Panc1 (cell line): ENCODE data around the gene MYF6. TPM values are rescaled to one million over a fixed set of nuclear protein-coding genes. Genes with fewer than 3 reads are reported as not detected.

Experiments
- ATAC-seq: fragments of 200-7000 bp; cut with Tn5 transposase; 2 replicates; pipeline ENCODE4 v1.9.1; 2020; ENCODE audit warnings: mild to moderate bottlenecking, moderate library complexity
- BruUV-seq: library from RNA; stranded (reverse); fragments of 400-500 nt; replicated peaks from 2 replicates; lab custom pipeline; 2021; lab: Mats Ljungman, UMichigan
- CTCF ChIA-PET: fragments of 300-600 bp; sonication (Branson Sonifier 250); formaldehyde crosslinking; loops from one replicate; lab custom pipeline; 2022; ENCODE audit warnings: antibody characterized with exemption; lab: Charles Lee
- POLR2A ChIA-PET: fragments of 300-600 bp; sonication (Branson Sonifier 250); formaldehyde crosslinking; loops from one replicate; lab custom pipeline; 2022; ENCODE audit warnings: antibody characterized with exemption; lab: Charles Lee
- DNase-seq: peaks from one replicate; pipeline ENCODE4 v3.0.0-alpha.2; 2010; ENCODE audit warnings: low read depth, low spot score
- H3K27ac ChIP-seq: 2 replicates; pipeline ENCODE4 v1.5.1; 2011; ENCODE audit warnings: mild to moderate bottlenecking, low read length, inconsistent platforms
- H3K27me3 ChIP-seq: fragments of 200-500 bp; sonication (Bioruptor generic); 2 replicates; pipeline ENCODE4 v1.6.0; 2014; ENCODE audit warnings: low read length, inconsistent platforms; ENCODE audit not compliant: control insufficient read depth, insufficient read depth
- H3K36me3 ChIP-seq: fragments of 200-500 bp; sonication (Bioruptor generic); 2 replicates; pipeline ENCODE4 v1.5.1; 2014; ENCODE audit warnings: inconsistent platforms, mild to moderate bottlenecking, low read length, moderate library complexity; ENCODE audit not compliant: control insufficient read depth, insufficient read depth
- H3K4me1 ChIP-seq: 2 replicates; pipeline ENCODE4 v1.5.1; 2011; ENCODE audit warnings: inconsistent platforms, mild to moderate bottlenecking, low read length, moderate library complexity; ENCODE audit not compliant: control insufficient read depth, insufficient read depth
- H3K4me3 ChIP-seq, 2 experiments: 2 replicates each; pipeline ENCODE4 v1.5.1; 2011 to 2012; ENCODE audit warnings: low read depth in 2 of 2, low read length in 2 of 2, mild to moderate bottlenecking in 2 of 2, inconsistent platforms in 1 of 2, moderate library complexity in 1 of 2
- H3K9me3 ChIP-seq: fragments of 200-500 bp; sonication (Bioruptor generic); 2 replicates; pipeline ENCODE4 v1.5.1; 2014; ENCODE audit warnings: low read depth, mild to moderate bottlenecking, inconsistent platforms, low read length, moderate library complexity; ENCODE audit not compliant: control insufficient read depth, insufficient read depth
- POLR2AphosphoS5 ChIP-seq: IDR thresholded peaks from 2 replicates; pipeline ENCODE4 v1.6.1; 2012; ENCODE audit warnings: mild to moderate bottlenecking, low read depth, low read length, moderate library complexity
- SIN3A ChIP-seq: IDR thresholded peaks from 2 replicates; pipeline ENCODE4 v1.6.1; 2012; ENCODE audit warnings: low read depth, mild to moderate bottlenecking, low read length, moderate library complexity, borderline replicate concordance; ENCODE audit not compliant: insufficient read depth
- TCF7L2 ChIP-seq: IDR thresholded peaks from 2 replicates; pipeline ENCODE4 v1.6.1; 2011; ENCODE audit warnings: mild to moderate bottlenecking, low read depth, low read length, inconsistent platforms
- in situ Hi-C: cut with HindIII; loops from 2 replicates; pipeline ENCODE4 v1.10.0; 2016; ENCODE audit warnings: low sequenced_read_pairs, low pct_unique_long_range_greater_than_20kb
- intact Hi-C: fragments of 100-400 bp; cut with micrococcal nuclease; formaldehyde crosslinking; loops from one replicate; pipeline ENCODE4 v1.10.0; 2022; ENCODE audit not compliant: unreplicated experiment
- total RNA-seq: library from RNA; stranded (reverse); gene quantifications from one replicate; pipeline ENCODE4 v1.2.1, GENCODE V29; 2021; ENCODE audit not compliant: unreplicated experiment
- TF ChIP-seq, protein P1 (sequence below): fragments of 450-650 bp; IDR thresholded peaks from 2 replicates; pipeline ENCODE4 v1.5.1; 2017; ENCODE audit warnings: mild to moderate bottlenecking
- TF ChIP-seq, protein P2 (sequence below), 2 experiments: IDR thresholded peaks; 2 replicates each; pipeline ENCODE4 v1.6.1; 2011 to 2012; ENCODE audit warnings: low read depth in 2 of 2, control low read depth in 1 of 2, low read length in 1 of 2, mild to moderate bottlenecking in 1 of 2, moderate library complexity in 1 of 2; ENCODE audit not compliant: insufficient read depth in 1 of 2

MYF6 gene
- total RNA-seq, 1 experiment from 2014 or later, result not detected

DNA sequence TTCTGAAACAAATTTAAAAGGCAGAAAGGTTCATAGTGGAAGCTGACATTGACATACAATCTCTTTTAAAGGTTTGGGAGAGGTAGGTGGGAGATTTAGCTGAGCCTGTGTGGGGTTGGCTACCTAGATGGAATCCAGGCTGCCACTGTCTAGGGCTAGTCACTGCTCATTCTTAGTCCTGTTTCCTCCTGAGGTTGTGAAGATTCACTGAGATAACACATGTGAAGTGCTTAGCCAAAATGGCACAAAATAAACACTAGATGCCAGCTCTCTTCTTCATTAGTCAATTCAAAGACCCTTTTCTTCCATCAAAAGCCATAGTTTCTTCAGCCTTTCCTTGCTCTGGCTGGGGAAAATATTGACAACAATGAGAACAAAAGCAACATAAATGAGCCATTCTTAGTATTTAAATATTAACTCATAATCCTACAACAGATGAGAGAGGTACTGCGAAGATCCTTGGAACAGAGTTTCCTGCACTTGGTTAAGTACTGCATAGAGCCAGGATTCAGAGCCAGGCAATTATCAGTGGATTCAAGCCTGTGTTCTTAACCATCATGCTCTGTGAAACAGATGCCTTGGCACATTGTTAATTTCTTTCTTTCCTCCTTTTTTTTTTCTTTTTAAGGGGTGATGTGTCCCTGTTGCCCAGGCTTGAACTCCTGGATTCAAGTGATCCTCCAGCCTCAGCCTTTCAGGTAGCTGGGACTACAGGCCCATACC, 3.5 kb downstream of the MYF6 start:
- H3K9me3 ChIP-seq, result no peaks in the 10 kb centered on the region
- no peaks in the 10 kb centered on the region; the same call in 1 of the 2 replicates for H3K4me1 ChIP-seq
- H3K36me3 ChIP-seq, result no peaks in the 10 kb centered on the region
- BruUV-seq, result no TSS peak
- CTCF ChIA-PET, result interaction anchor here (0.5 kb wide), 1 partner anchor 1081 kb away, joined by 3 read pairs; no protein-coding TSS in a partner anchor
- no peaks in the 10 kb centered on the region for H3K27me3 ChIP-seq
- H3K4me3 ChIP-seq, result no peak overlapping the region
- intact Hi-C loops (no loop called here), in situ Hi-C loops (no loop called here)
- DNase-seq (no peak), ATAC-seq (no peak)
- H3K27ac ChIP-seq, result no peak overlapping the region
- POLR2A ChIA-PET, result no interaction called here
- TF ChIP-seq, protein P1, sequence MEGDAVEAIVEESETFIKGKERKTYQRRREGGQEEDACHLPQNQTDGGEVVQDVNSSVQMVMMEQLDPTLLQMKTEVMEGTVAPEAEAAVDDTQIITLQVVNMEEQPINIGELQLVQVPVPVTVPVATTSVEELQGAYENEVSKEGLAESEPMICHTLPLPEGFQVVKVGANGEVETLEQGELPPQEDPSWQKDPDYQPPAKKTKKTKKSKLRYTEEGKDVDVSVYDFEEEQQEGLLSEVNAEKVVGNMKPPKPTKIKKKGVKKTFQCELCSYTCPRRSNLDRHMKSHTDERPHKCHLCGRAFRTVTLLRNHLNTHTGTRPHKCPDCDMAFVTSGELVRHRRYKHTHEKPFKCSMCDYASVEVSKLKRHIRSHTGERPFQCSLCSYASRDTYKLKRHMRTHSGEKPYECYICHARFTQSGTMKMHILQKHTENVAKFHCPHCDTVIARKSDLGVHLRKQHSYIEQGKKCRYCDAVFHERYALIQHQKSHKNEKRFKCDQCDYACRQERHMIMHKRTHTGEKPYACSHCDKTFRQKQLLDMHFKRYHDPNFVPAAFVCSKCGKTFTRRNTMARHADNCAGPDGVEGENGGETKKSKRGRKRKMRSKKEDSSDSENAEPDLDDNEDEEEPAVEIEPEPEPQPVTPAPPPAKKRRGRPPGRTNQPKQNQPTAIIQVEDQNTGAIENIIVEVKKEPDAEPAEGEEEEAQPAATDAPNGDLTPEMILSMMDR, result no peak; the same call in 1 of the 2 replicates
- TF ChIP-seq TCF7L2 (no peak), POLR2AphosphoS5 (no peak), SIN3A (no peak)
- TF ChIP-seq, protein P2, sequence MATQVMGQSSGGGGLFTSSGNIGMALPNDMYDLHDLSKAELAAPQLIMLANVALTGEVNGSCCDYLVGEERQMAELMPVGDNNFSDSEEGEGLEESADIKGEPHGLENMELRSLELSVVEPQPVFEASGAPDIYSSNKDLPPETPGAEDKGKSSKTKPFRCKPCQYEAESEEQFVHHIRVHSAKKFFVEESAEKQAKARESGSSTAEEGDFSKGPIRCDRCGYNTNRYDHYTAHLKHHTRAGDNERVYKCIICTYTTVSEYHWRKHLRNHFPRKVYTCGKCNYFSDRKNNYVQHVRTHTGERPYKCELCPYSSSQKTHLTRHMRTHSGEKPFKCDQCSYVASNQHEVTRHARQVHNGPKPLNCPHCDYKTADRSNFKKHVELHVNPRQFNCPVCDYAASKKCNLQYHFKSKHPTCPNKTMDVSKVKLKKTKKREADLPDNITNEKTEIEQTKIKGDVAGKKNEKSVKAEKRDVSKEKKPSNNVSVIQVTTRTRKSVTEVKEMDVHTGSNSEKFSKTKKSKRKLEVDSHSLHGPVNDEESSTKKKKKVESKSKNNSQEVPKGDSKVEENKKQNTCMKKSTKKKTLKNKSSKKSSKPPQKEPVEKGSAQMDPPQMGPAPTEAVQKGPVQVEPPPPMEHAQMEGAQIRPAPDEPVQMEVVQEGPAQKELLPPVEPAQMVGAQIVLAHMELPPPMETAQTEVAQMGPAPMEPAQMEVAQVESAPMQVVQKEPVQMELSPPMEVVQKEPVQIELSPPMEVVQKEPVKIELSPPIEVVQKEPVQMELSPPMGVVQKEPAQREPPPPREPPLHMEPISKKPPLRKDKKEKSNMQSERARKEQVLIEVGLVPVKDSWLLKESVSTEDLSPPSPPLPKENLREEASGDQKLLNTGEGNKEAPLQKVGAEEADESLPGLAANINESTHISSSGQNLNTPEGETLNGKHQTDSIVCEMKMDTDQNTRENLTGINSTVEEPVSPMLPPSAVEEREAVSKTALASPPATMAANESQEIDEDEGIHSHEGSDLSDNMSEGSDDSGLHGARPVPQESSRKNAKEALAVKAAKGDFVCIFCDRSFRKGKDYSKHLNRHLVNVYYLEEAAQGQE (IDR thresholded peaks at IDR 0.05; ENCODE audit: insufficient read depth in 1 of 2, low read depth in 2 of 2, low read length in 1 of 2), result no peak

DNA sequence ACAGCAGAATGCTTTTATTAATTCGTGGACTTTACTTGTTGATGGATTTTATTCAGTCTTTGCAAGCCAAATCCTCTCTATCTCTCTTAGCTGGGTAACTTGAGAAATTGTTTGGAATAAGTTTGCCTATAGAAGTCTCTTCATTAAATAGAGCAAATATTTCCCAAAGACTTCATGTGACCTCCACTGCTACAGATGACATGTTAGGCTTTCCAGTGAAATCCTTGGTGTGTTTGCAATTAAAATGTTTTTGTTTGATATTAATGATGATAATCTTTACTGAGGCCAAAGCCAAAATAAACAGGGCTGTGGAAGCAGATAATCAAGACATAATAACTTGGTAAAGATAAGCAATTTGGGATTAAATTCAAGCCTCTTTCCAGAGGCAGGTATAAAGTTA, 4.4 kb downstream of the MYF6 start:
- Histone ChIP-seq H3K27ac (no peak overlapping the region), H3K4me1 (no peaks in the 10 kb centered on the region; the same call in 1 of the 2 replicates), H3K9me3 (no peaks in the 10 kb centered on the region), H3K36me3 (no peaks in the 10 kb centered on the region), H3K27me3 (no peaks in the 10 kb centered on the region), H3K4me3 (no peak overlapping the region)
- no peak for TF ChIP-seq SIN3A
- no peak for TF ChIP-seq TCF7L2
- TF ChIP-seq, protein P2 (IDR thresholded peaks at IDR 0.05; ENCODE audit: insufficient read depth in 1 of 2, low read depth in 2 of 2, low read length in 1 of 2), result no peak
- TF ChIP-seq, protein P1, result no peak
- TF ChIP-seq POLR2AphosphoS5, result no peak
- in situ Hi-C loops (no loop called here), intact Hi-C loops (no loop called here)
- BruUV-seq, result no TSS peak
- ATAC-seq, result no peak
- POLR2A ChIA-PET, result no interaction called here
- CTCF ChIA-PET, result no interaction called here
- no peak for DNase-seq
